ENCODE measurements around the gene OR56B4.
"Not testable (repeated sequence)": the region's sequence is repeated elsewhere in the genome, so short reads cannot be mapped to it uniquely, and the experiment has no call there.

The OR56B4 gene

DNA sequence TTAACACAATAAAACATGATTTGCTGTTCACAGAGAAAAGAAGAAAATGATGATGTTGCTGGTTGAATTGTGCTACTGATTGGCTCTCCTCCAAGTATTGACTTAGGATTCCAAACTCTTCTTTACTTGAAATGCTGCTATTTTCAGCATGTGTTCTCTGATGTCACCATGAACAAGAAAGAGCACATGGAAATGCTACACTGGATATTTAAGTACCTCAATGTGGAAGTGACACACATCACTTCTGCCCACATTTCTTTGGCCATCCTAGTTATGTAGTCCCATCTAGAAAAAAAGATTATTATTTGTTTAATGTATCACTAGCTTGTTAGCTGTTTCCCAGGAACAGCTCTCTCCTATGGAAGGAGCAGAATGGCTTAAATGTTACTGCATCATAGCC is 35.5 kb downstream of the OR56B4 start:
- H3K4me3 ChIP-seq (ENCODE audit: control insufficient read depth, low read depth, low read length), result no peak overlapping the region
- no peak for DNase-seq (ENCODE audit: low read depth)
- TF ChIP-seq, protein P1, sequence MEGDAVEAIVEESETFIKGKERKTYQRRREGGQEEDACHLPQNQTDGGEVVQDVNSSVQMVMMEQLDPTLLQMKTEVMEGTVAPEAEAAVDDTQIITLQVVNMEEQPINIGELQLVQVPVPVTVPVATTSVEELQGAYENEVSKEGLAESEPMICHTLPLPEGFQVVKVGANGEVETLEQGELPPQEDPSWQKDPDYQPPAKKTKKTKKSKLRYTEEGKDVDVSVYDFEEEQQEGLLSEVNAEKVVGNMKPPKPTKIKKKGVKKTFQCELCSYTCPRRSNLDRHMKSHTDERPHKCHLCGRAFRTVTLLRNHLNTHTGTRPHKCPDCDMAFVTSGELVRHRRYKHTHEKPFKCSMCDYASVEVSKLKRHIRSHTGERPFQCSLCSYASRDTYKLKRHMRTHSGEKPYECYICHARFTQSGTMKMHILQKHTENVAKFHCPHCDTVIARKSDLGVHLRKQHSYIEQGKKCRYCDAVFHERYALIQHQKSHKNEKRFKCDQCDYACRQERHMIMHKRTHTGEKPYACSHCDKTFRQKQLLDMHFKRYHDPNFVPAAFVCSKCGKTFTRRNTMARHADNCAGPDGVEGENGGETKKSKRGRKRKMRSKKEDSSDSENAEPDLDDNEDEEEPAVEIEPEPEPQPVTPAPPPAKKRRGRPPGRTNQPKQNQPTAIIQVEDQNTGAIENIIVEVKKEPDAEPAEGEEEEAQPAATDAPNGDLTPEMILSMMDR (IDR thresholded peaks at IDR 0.05; ENCODE audit: control insufficient read depth, insufficient read depth, low read depth, low read length, missing control alignments), result no peak

DNA sequence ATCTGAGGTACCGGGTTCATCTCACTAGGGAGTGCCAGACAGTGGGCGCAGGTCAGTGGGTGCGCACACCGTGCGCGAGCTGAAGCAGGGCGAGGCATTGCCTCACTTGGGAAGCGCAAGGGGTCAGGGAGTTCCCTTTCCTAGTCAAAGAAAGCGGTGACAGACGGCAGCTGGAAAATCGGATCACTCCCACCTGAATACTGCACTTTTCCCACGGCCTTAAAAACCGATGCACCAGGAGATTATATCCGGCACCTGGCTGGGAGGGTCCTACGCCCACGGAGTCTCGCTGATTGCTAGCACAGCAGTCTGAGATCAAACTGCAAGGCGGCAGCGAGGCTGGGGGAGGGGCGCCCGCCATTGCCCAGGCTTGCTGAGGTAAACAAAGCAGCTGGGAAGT is 36.3 kb downstream of the OR56B4 start:
- DNase-seq (ENCODE audit: low read depth); H3K4me3 ChIP-seq (ENCODE audit: control insufficient read depth, low read depth, low read length): not testable (repeated sequence)

DNA sequence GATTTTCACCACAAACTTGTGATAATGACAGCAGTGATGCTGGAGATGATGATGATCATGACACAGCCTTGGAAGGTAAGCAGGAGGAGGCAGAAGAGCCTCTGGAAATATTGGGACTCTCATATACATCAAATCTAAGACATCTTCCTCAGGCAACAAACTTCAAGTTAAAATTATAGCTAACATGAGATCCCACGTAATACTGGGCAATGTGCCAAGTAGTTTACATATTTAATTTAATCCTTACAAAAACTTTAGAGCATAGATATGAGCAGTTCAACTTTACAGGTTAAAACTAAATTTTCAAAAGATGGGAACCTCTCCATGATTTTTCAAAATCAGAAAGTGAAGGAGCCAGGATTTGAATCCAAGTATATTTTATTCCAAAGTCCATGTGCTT is 43.6 kb downstream of the OR56B4 start:
- TF ChIP-seq, protein P1 (IDR thresholded peaks at IDR 0.05; ENCODE audit: control insufficient read depth, insufficient read depth, low read depth, low read length, missing control alignments), result no peak
- DNase-seq (ENCODE audit: low read depth), result no peak
- no peak overlapping the region for H3K4me3 ChIP-seq (ENCODE audit: control insufficient read depth, low read depth, low read length)

DNA sequence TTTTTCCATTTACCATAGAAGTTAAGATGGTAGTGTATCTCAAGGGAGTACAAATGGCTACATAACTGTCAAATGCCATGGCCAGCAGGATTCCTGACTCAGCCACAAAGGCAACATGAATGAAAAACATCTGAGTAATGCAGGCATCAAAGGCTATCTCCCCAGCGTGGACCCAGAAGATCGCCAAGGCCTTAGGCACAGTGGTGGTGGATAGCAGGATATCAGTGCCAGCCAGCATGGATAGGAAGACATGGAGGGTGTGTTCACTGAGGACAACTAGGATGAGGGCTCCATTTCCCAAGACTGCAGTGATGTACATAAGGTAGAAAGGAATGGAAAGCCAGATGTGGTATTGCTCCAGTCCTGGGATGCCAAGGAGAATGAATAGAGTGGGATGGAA is 44.6 kb downstream of the OR56B4 start:
- TF ChIP-seq, protein P1 (IDR thresholded peaks at IDR 0.05; ENCODE audit: control insufficient read depth, insufficient read depth, low read depth, low read length, missing control alignments), result no peak
- no peak overlapping the region for H3K4me3 ChIP-seq (ENCODE audit: control insufficient read depth, low read depth, low read length)
- DNase-seq (ENCODE audit: low read depth), result no peak

DNA sequence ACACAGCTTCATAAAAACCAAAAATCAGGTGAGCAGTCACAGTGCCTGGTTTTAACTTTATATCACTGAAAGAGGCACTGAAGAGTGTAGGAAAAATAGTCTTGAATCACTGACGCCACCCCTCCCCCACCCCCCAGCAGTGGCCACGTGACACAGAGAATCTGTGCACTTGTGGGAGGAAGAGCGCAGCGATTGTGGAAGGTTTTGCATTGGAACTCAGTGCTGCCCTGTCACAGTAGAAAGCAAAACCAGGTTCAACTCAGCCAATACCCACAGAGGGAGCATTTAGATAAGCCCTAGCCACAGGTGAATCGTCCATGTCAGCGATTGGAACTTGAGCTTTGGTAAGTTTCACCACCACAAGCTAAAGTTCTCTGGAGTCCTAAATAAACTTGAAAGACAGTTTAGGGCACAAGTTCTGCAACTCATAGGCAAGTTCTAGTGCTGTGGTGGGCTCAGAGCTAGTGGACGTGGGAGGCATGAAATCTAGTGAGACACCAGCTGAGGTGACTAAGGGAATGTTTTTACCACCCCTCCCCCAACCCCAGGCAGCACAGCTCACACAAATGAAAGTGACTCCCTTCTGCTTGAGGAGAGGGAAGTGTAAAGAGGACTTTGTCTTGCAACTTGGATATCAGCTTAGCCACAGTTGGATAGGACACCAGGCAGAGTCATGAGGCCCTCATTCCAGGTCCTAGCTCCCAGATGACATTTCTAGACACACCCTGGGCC is 49.3 kb downstream of the OR56B4 start:
- TF ChIP-seq, protein P1 (IDR thresholded peaks at IDR 0.05; ENCODE audit: control insufficient read depth, insufficient read depth, low read depth, low read length, missing control alignments), result no peak
- H3K4me3 ChIP-seq (ENCODE audit: control insufficient read depth, low read depth, low read length), result no peak overlapping the region
- DNase-seq (ENCODE audit: low read depth), result no peak

Measured in AG09309 (cell line).